LHCN-M2 (cell line): Measurements from ENCODE around the gene ATOSA. TPM values are rescaled to one million over a fixed set of nuclear protein-coding genes. Genes with fewer than 3 reads are reported as not detected.

Source experiments
- DNase-seq: peaks from one replicate; pipeline ENCODE4 v3.0.0-alpha.2; 2012; ENCODE audit warnings: low read depth
- total RNA-seq: library from RNA; depleted of rRNA; stranded (reverse); fragments of >200 nt; gene quantifications from 2 replicates; pipeline ENCODE4 v1.2.3, GENCODE V29; 2014

Gene ATOSA
- total RNA-seq, 1 experiment from 2014 or later = 11.1 TPM

GRCh38 chr15:52683580-52683979 lies 4.4 kb upstream of the ATOSA start:
- no peak for DNase-seq

GRCh38 chr15:52682781-52683180 lies 3.6 kb upstream of the ATOSA start:
- no peak for DNase-seq

GRCh38 chr15:52682200-52682599 lies 3.0 kb upstream of the ATOSA start:
- DNase-seq = no peak

- DNase-seq = no peak
These were observed 2.3 kb upstream of the ATOSA start for GRCh38 chr15:52681441-52681840.

- peak; percentile 28 for DNase-seq
These were observed 1.6 kb upstream of the ATOSA start for GRCh38 chr15:52680761-52681160.

- peak; percentile 46 for DNase-seq
These were observed 828 bp upstream of the ATOSA start for GRCh38 chr15:52680041-52680391.

- DNase-seq = peak; percentile 56
These were observed 538 bp downstream of the ATOSA start for GRCh38 chr15:52678468-52679231.

- DNase-seq = peak; percentile 68
These were observed 1.4 kb downstream of the ATOSA start for GRCh38 chr15:52677593-52678467.

GRCh38 chr15:52674831-52675230 lies 4.4 kb downstream of the ATOSA start:
- no peak for DNase-seq

GRCh38 chr15:52673734-52674133 lies 5.5 kb downstream of the ATOSA start:
- no peak for DNase-seq

GRCh38 chr15:52673312-52673711 lies 5.9 kb downstream of the ATOSA start:
- no peak for DNase-seq

- DNase-seq = no peak
These were observed 6.5 kb downstream of the ATOSA start for GRCh38 chr15:52672661-52673060.

- no peak for DNase-seq
These were observed 9.1 kb downstream of the ATOSA start for GRCh38 chr15:52670087-52670486.

GRCh38 chr15:52668133-52668532 lies 11.1 kb downstream of the ATOSA start:
- DNase-seq = no peak

GRCh38 chr15:52667597-52667996 lies 11.6 kb downstream of the ATOSA start:
- DNase-seq = no peak

GRCh38 chr15:52663536-52664294 lies 15.5 kb downstream of the ATOSA start:
- DNase-seq = no peak

- DNase-seq = no peak
These were observed 17.3 kb downstream of the ATOSA start for GRCh38 chr15:52661909-52662308.

GRCh38 chr15:52660192-52660591 lies 19.0 kb downstream of the ATOSA start:
- DNase-seq = no peak

- DNase-seq = peak; percentile 40
These were observed 20.2 kb downstream of the ATOSA start for GRCh38 chr15:52658955-52659354.

- DNase-seq = peak; percentile 72
These were observed 21.9 kb downstream of the ATOSA start for GRCh38 chr15:52657338-52657737.

GRCh38 chr15:52656412-52656811 lies 22.8 kb downstream of the ATOSA start:
- no peak for DNase-seq

- DNase-seq = peak; percentile 93
These were observed 25.7 kb downstream of the ATOSA start for GRCh38 chr15:52653431-52653964.
